Fibroblast of peridontal ligament (primary cell): ENCODE results near the gene PTGES3.
"Not testable (repeated sequence)": the region's sequence is repeated elsewhere in the genome, so short reads cannot be mapped to it uniquely, and the experiment has no call there.

Source experiments
- DNase-seq: peaks from one replicate; pipeline ENCODE4 v3.0.0-alpha.2; 2010; ENCODE audit errors: extremely low read depth

Gene PTGES3

DNA sequence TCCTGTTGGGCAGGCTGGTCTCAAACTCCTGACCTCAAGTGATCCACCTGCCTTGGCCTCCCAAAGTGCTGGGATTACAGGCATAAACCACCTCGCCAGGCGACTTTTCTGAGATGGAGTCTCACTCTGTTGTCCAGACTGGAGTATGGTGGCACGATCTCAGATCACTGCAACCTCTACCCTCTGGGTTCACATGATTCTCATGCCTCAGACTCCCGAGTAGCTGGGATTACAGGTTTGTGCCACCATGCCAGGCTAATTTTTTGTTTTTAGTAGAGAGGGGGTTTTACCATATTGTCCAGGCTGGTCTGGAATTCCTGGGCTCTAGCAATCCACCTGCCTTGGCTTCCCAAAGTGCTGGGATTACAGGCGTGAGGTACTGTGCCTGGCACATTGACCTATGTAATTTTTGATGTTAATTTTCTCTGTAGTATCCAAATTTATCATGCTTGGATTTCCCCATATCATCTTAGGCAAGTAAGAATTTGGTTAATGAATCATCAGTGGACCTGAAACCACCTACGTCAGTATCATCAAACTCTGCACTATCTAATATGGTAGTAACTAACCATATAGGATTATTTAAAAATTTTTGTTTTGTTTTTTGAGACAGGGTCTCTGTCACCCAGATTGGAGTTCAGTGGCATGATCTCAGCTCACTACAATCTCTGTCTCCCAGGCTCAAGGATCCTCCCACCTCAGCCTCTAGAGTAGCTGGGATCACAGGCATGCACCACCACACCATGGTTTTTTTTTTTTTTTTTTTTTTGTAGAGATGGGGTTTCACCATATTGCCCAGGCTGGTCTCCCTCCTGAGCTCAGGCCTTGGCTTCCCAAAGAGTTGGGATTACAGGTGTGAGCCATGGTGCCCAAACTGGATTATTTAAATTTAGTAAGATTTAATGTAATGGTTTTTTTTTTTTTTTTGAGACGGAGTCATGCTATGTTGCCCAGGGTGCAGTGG lies 30.4 kb downstream of the PTGES3 start:
- no peak for DNase-seq

- DNase-seq = not testable (repeated sequence)
Measured at GRCh38 chr12:56653781-56654180, 34.3 kb downstream of the PTGES3 start.

GRCh38 chr12:56648023-56648422 lies 40.1 kb downstream of the PTGES3 start:
- DNase-seq = not testable (repeated sequence)

DNA sequence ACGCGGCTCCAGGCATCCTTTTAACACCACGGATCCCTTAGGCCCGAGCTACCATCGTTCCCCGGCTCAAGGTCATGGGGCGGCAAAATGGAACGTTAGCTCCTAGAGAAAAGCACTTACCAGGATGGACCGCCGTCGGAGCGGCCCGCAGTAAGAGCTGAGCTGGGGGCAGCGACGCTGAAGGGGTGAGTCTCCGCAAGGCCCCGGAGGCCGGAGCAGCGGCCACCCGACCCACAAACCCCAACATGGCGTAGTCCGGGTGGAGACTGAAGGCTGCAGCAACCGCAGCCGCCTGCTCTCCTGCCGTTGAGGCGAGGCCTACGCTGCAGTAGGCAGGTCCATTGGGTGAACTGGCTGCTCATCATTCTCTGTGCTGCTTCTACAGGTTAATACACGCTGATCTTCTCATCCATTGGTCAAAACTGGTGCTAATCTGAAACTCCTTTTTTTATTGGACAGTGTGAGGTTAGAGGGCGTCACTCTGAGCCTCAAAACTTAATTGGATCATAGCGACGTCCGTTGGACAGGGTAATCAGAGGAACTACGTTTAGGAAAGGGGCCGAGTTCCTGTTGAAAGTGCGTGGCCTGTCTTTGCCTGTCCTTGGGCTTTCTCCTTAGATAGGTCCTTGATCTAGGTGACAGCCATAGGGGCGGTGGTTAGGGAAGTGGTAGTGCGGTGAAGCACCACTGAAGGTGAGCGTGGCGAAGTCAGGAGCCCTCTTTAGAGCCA lies 42.2 kb downstream of the PTGES3 start, which contains the start of gene ATP5F1B:
ATP5F1B (minus strand) TSS at position 268 of the 730 bp plus-strand sequence; CDS start at position 247, 21 bp downstream.
- peak; percentile 100 for DNase-seq

DNA sequence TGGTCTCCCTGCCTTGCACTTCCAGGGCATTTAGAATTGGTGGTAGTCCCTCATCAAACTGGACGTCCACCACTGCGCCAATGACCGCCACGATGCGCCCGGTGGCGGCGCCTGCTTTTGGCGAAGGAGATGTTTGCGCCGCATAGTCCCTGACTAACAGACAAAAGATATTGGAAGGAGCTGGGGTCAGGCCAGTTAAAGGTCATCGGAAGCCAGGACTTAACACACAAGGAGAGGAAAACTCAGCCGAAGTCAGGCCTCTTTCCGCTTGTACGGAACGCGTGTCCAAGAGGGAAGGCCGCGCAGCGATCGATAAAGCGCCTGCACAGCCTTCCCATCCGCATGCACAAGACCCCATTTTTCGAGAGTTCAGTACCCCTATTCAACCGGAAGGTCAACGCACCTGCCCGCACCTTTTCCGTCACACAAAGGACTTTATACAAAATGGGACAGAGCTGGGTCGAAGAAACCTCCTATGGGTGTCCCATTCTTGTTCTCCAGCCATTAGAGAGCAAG lies 42.8 kb downstream of the PTGES3 start:
- DNase-seq = peak; percentile 15

DNA sequence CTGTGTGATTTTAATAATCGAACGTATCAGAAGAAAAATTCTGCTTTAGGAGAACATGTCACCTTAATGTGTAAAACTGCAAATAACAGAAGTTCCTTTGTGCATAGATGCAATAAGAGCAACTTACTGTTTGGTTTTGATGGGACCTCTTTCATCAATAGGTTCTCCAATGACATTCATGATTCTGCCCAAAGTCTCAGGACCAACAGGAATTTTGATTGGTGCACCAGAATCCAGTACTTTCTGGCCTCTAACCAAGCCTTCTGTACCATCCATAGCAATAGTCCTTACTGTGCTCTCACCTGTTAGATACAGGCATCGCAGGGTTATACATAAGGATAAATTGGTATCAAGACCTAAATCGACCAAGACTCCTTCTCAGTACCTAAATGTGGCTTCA lies 43.4 kb downstream of the PTGES3 start:
- peak; percentile 49 for DNase-seq

GRCh38 chr12:56641219-56641618 lies 46.9 kb downstream of the PTGES3 start:
- no peak for DNase-seq

GRCh38 chr12:56637621-56638020 lies 50.5 kb downstream of the PTGES3 start:
- DNase-seq = no peak

DNA sequence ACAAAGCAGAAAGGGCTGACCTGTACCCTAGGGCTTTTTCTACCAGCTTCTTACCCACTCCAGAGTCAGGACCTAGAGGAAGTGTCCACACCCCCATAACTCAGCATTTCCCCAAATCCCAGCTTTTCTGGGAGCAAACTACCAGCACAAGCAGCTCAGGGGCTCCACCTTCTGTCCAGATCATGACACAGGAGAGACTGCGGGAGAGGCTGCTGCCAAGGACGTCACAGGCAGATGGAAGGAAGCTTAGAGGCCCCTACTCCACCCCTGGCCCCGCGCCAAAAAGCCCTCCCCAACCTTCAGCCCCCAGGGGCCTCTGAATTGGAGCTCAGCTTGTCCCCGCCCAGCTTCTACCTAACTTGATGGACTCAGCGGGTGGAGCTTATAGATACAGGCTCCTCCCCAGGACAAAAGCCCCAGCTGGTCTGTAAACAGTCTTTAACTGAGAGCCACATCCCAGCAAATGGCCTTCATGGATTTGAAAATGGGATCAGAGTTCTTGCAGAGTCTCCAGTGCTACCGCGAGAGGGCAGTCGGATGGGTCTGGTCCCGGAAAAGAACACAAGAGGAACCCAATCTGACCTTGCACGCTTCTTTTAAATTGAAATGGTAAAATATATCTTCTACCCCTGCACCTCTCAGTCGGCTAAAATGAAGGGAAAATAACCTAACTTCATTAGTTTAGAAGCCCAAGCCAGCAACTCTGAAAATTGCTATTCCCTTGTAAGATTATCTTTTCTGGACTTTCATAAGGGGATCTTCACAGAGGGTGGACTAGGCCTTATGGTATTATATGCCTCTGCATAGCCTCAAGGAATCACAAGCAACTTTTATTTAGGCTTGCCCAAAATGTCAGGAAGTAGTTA lies 51.2 kb downstream of the PTGES3 start:
- DNase-seq = peak; percentile 100

DNA sequence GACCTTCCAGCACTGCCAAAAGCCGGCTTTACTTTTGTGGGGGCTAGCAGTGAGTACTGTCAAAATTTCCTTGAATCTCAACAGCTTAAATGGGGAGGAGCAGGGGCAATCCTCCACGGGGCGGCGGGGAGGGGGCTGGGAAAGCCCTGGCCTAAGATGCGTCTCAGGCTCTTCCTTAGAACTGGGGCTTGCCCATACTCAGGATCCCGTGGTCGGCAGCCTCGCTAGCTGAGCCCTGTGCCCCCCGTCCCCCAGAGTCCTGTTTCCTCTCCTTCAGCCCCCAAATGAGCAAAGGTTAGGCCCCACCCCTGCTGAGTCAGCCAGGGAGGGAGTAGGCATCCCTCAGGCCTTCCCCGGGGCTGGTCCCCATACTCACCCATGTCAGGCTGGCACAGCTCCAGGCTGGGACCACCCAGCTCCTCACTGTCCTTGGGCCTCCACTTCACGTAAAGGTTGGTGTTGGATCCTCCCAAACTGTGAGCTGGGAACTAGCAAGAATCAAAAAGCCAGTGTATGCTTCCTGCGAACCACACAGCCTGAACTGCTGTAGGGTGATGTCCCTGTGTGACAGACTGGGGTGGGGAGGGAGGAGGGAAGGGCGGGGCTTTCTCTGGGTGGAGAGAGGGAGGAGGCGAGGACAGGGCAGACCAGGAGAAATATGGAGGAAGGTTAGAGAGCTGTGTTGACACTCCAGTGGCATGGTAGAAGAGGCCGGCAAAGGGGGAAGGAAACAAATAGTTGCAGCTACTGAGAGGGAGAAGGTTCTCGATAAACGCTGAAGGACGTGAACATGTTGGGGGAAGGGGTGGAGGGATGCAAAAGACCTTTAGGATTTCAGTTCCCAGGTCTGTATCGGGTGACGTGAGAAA lies 52.0 kb downstream of the PTGES3 start:
- DNase-seq = peak; percentile 81

- DNase-seq = peak; percentile 63
Measured at GRCh38 chr12:56634837-56635791, 53.0 kb downstream of the PTGES3 start.

DNA sequence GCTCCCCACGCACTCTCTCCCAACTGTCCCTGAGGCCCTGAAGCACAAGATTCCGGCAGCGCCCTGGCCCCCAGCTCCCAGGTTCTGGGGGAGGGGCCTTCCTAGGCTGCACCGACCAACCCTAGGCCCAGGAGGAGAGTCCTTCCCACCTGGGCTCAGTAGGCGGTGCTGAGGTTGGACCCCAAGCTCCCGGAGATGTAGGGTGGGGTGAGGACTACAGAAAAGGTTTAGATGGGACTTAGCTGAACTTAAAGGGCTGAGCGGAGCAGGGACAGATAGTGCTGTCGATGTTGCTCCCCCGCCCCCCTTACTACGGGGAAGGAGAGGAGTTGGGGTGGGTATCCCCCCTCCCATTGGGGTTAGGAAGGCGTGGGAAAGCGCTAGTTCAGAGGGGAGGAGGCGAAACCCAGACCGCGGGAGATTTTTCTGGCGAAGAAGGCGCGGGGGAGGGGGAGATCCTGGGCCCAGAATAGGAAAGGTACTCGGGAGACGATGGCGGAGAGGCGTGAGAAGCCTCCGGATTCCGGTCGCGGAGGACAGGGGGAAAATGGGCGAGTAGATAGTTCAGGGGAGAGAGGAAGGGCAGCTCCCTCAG lies 53.7 kb downstream of the PTGES3 start:
- no peak for DNase-seq

DNA sequence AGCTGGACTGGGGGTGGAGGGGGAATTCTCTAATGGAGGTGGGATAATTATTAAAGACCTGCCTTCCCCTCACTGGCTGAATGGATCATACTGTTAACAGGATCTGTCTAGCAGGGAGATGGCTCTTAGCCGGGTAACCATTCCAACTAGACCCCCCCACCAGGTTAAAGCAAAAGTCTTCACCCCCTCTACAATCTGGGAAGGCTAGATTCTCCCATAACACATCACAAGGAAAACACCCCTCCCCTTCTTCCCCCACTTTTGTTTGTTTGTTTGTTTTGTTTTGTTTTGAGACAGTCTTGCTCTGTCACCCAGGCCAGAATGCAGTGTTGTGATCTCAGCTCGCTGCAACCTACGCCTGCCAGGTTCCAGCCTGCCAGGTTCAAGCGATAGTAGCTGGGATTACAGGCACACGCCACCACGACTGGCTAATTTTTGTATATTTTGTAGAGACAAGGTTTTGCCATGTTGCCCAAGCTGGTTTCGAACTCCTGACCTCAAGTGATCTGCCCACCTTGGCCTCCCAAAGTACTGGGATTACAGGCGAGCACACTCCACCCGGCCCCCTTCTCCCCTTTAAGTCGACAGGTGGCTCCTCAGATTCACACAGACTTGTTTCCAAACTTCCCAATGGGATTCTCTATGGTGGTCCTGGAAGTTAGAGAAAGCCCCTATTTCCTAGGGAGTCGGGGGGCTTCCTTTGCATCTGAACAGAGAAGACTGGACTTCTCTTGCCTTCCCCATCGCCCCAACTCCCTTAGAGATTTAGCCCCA lies 54.4 kb downstream of the PTGES3 start:
- DNase-seq = no peak

- DNase-seq = no peak
Measured at GRCh38 chr12:56632701-56633467, 55.2 kb downstream of the PTGES3 start.

DNA sequence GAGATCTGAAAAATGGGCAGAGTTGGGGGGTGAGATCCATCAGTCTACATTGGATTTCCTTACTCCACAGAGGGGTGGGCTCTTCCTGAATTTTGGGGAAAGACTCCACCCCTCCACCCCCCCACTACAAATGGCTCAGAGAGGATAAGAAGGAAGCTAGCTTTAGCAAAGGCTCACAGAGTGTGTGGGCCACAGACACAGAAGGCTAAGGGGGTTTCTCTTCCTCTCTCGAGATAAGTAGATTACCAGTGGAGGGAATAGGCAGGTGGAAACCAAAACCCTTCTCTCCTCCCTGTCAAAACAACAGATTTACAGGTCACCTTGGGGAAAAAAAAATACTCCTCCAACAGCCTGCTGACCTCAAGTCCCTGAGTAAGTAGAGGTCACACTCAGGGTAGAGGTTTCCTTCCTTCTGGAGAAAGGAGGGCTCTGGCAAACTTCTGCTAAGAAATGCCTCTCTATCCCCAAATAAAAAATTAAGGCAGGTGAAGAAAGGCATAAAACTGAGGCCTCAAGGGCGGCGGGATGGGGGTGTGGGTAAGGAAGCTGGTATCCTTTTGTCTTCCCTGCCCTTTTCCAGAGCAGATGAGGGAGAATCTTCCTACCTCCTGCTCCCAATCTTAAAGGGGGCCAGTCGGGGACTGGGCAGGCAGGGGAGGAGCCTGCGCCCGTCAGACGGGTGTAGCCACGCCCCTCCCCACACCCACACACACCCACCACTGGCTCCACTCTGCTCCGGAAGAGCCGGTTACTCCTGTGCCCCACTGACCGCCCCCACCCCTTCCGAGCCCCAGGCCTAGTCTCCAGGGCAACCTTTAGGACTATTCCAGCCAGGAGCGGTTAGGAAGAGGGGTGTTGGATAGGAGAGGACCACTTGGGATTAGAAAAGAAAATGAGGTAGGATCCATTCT lies 56.0 kb downstream of the PTGES3 start:
- no peak for DNase-seq

DNA sequence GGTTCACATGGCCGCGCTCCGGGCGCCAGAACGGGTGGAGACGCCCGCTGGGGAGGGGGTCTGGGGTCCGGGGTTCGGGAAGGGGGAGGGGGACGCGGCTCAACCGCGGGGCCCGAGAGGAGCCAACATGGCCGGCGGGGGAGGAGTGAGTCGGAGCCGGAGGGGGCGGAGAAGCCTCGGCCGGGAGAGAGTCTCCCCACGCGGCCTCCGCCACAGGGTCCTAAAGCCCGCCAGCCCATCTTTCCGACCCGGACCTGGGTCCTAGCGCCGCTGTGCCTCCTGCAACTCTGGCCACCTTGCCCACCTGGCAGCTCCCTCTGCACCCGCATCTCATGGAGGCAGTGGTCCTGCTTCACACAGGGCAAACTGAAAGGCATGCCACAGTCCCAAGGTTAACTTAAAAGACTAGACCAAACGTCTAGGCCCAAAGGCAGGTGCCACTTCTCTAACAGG lies 57.9 kb downstream of the PTGES3 start, which contains the start of gene BAZ2A:
BAZ2A (minus strand) TSS at position 147 of the 453 bp plus-strand sequence. CDS start 12,796 bp downstream, outside the sequence.
- DNase-seq = peak; percentile 64
